Measurements from ENCODE around the gene GCNA.

- TF ChIP-seq NRF1 (conservative IDR thresholded peaks at IDR 0.05; ENCODE audit: low read depth, low read length) (no peak), ZNF687 (IDR thresholded peaks at IDR 0.05) (no peak), NFYA (IDR thresholded peaks at IDR 0.05; ENCODE audit: borderline replicate concordance, low read depth, low read length) (no peak), JUND (IDR thresholded peaks at IDR 0.05; ENCODE audit: low read depth, low read length) (no peak), RCOR1 (conservative IDR thresholded peaks at IDR 0.05; ENCODE audit: low read depth, low read length) (no peak), SIX5 (IDR thresholded peaks at IDR 0.05; ENCODE audit: low read depth, low read length, severe bottlenecking) (no peak), RB1 (IDR thresholded peaks at IDR 0.05; ENCODE audit: borderline replicate concordance) (no peak), SMARCA5 (IDR thresholded peaks at IDR 0.05) (no peak)
- TF ChIP-seq, protein P1, sequence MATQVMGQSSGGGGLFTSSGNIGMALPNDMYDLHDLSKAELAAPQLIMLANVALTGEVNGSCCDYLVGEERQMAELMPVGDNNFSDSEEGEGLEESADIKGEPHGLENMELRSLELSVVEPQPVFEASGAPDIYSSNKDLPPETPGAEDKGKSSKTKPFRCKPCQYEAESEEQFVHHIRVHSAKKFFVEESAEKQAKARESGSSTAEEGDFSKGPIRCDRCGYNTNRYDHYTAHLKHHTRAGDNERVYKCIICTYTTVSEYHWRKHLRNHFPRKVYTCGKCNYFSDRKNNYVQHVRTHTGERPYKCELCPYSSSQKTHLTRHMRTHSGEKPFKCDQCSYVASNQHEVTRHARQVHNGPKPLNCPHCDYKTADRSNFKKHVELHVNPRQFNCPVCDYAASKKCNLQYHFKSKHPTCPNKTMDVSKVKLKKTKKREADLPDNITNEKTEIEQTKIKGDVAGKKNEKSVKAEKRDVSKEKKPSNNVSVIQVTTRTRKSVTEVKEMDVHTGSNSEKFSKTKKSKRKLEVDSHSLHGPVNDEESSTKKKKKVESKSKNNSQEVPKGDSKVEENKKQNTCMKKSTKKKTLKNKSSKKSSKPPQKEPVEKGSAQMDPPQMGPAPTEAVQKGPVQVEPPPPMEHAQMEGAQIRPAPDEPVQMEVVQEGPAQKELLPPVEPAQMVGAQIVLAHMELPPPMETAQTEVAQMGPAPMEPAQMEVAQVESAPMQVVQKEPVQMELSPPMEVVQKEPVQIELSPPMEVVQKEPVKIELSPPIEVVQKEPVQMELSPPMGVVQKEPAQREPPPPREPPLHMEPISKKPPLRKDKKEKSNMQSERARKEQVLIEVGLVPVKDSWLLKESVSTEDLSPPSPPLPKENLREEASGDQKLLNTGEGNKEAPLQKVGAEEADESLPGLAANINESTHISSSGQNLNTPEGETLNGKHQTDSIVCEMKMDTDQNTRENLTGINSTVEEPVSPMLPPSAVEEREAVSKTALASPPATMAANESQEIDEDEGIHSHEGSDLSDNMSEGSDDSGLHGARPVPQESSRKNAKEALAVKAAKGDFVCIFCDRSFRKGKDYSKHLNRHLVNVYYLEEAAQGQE (IDR thresholded peaks at IDR 0.05; ENCODE audit: low read depth, low read length), result no peak
- TF ChIP-seq, protein P2, sequence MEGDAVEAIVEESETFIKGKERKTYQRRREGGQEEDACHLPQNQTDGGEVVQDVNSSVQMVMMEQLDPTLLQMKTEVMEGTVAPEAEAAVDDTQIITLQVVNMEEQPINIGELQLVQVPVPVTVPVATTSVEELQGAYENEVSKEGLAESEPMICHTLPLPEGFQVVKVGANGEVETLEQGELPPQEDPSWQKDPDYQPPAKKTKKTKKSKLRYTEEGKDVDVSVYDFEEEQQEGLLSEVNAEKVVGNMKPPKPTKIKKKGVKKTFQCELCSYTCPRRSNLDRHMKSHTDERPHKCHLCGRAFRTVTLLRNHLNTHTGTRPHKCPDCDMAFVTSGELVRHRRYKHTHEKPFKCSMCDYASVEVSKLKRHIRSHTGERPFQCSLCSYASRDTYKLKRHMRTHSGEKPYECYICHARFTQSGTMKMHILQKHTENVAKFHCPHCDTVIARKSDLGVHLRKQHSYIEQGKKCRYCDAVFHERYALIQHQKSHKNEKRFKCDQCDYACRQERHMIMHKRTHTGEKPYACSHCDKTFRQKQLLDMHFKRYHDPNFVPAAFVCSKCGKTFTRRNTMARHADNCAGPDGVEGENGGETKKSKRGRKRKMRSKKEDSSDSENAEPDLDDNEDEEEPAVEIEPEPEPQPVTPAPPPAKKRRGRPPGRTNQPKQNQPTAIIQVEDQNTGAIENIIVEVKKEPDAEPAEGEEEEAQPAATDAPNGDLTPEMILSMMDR (IDR thresholded peaks at IDR 0.05 in 2 of 3, conservative IDR thresholded peaks at IDR 0.05 in 1 of 3; ENCODE audit: control insufficient read depth in 2 of 3, extremely low read depth in 1 of 3, insufficient read depth in 1 of 3, low read depth in 3 of 3, low read length in 3 of 3), result no peak
These were observed 56.1 kb downstream of the GCNA start for GRCh38 chrX:71634366-71634765.
